ENCODE results near the gene LTBP1.
"Not testable (repeated sequence)": the region's sequence is repeated elsewhere in the genome, so short reads cannot be mapped to it uniquely, and the experiment has no call there.

LTBP1 gene

DNA sequence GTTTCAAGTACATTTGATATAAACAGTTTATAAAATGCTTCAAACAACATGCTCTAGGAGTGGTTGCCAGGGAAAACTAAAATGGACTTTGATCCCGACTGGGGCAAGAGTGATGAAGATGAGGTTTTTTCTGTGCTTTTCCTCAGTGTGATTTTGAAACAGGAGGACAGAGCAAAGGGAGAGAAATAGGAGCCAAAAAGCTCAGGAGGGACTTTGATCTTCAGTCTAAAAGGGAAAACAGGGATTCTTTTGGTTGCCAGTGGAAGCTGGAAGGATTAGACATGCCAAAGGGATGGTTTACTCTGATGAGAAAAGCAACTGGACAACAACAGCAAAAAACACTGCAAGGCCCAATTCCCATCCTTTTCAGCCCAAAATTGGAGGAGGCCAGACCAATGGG lies 95.5 kb downstream of the LTBP1 start:
- DNase-seq (ENCODE audit: low read depth), result no peak

- no peak for DNase-seq (ENCODE audit: low read depth)
Observed at GRCh38 chr2:33042819-33043218, 96.1 kb downstream of the LTBP1 start.

GRCh38 chr2:33047939-33048338 lies 101.2 kb downstream of the LTBP1 start:
- no peak for DNase-seq (ENCODE audit: low read depth)

DNA sequence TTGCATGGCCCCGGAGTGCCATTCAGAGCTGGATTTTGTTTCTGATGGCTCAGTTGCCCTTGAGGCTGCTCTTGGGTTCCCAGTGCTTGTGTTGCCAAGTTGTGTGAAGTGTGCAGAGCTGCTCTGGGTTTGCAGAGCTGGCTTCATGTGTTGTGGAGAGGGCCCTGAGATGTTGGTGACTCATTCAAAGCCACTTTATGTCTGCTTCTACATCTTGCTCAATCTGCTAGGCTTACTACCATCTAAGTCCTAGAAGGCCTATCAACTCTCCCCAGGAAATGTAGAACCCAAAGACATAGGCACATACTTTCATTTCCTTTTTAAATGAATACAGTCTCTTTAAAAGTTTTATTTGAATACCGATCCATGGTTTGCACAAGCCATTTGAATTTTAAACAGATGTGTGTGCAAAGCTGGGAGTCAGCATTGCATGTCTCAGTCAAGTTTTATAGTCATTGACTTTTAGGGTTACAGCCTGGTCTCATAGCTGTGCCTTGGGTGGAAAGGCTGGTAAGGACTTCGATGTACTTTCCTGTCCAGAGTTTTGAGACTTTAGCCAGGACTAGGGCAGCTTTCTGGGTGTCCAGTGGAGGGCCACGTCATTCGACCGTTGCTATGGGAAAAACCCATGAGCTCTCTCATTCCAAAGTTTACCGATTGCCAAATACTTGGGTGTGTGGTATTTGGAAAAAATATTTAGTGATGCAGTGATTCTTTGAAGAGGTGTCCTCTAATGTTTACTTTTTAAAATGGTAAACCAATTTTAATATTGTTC lies 105.0 kb downstream of the LTBP1 start:
- peak; percentile 79 for DNase-seq (ENCODE audit: low read depth)

DNA sequence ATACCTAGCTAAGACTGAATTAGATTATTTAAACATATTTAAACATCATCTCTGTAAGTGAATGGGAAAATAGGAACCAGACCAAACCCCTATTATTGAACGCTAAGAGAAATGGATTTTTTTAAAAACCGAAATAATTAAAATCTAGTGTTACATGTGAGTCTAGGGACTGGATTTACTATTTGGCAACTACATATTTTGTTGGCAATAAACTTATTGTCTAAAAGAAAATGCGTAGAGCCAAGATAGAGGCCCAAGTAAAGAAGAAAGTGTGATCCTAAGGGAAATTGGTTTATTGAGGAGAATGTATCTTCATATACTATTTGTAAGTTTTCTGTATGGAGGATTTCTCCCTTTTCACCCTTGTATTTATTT lies 105.6 kb downstream of the LTBP1 start:
- DNase-seq (ENCODE audit: low read depth), result no peak

DNA sequence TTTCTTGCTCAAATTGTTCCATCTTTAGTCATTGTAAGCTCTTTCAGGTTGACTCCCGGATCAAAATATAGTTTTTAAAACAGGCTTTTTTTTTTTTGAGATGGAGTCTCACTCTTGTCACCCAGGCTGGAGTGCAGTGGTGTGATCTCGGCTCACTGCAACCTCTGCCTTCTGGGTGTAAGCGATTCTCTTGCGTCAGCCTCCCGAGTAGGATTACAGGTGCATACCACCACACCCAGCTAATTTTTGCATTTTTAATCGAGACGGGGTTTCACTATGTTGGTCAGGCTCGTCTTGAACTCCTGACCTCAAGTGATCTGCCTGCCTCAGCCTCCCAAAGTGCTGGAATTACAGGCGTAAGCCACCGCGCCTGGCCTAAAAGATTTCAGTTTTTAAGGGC lies 106.0 kb downstream of the LTBP1 start:
- DNase-seq (ENCODE audit: low read depth), result not testable (repeated sequence)

GRCh38 chr2:33056170-33056569 lies 109.4 kb downstream of the LTBP1 start:
- no peak for DNase-seq (ENCODE audit: low read depth)

DNA sequence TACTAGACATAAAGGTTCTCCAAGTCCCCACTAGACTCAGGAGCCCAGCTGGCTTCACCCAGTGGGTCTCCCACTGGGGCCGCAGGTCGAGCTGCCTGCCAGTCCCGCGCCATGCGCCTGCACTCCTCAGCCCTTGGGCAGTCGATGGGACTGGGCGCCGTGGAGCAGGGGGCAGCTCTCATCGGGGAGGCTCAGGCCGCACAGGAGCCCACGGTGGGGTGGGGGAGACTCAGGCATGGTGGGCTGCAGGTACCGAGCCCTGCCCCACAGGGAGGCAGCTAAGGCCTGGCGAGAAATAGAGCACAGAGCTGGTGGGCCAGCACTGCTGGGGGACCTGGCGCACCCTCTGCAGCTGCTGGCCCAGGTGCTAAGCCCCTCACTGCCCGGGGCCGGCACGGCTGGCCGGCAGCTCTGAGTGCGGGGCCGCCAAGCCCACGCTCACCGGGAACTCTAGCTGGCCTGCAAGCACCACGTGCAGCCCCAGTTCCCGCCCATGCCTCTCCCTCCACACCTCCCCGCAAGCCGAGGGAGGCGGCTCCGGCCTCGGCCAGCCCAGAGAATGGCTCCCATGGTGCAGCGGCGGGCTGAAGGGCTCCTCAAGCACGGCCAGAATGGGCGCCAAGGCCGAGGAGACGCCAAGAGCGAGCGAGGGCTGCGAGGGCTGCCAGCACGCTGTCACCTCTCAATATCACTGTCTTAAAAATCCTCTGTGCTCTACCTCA lies 110.7 kb downstream of the LTBP1 start:
- not testable (repeated sequence) for DNase-seq (ENCODE audit: low read depth)

DNA sequence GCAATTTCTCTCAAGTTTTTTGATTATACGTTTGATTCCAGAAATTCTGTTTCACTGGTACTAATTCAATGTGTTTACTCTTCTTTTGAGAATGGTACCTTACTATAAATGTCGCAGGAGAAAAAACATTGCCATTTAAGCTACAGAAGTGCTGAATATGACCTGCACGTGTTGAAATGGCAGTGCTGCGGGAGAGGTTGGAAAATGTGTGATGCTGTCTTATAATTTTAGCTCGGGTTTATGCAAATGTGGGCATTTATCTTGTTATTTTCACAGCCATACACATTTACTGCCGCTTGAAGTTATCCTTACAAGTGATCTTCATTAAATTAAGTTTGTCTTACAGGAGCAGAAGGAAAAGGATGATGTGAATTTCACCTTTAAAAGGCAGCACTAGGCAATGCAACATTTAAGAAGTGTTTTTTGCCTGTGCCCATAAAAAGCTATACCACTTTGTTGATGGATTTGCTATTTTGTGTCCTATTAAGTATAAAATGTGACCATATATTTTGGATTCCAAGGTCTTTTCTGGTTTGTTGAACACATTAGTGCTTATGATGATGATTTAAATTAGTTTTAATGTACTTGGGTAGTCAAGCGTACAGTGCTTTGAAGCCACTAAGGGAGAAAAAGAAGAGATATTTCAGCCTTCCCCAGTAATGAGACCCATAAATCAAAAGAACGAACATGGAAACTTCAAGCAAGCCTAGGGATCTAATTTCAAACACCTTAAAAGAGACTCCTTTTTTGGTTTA lies 112.1 kb downstream of the LTBP1 start:
- DNase-seq (ENCODE audit: low read depth), result no peak

DNA sequence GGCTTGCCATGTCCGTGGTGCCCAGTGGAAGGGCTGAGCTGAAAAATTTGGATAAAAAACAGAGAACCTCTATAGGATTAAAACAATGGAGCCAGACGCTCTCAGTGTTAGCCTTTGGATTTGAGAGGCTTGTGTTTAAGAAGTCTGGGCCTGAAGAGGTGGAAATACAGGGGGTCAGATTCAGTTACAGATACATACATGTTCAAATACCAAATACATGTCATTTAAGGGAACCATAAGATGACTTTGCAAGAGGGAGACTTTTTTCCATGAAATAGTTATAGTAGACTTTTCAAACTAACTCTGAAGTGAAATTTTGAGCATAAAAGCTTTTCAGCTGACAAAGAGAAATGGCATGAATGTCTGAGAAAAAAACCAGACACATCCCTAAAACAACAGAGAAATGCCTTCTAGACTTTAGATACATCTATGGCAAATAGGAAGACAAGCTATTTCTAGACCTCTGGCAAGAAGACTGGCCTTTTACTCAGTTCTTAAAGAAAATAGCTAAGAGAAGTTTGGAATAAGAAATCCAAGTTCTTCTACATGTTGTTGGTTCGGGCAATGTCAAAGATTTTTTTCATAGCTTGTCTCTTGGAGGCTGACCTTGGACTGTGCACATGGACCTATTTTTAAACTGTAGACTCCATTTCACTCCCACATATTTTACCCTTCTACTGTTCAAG lies 112.9 kb downstream of the LTBP1 start:
- DNase-seq (ENCODE audit: low read depth), result no peak

GRCh38 chr2:33060405-33060804 lies 113.7 kb downstream of the LTBP1 start:
- DNase-seq (ENCODE audit: low read depth), result no peak

DNA sequence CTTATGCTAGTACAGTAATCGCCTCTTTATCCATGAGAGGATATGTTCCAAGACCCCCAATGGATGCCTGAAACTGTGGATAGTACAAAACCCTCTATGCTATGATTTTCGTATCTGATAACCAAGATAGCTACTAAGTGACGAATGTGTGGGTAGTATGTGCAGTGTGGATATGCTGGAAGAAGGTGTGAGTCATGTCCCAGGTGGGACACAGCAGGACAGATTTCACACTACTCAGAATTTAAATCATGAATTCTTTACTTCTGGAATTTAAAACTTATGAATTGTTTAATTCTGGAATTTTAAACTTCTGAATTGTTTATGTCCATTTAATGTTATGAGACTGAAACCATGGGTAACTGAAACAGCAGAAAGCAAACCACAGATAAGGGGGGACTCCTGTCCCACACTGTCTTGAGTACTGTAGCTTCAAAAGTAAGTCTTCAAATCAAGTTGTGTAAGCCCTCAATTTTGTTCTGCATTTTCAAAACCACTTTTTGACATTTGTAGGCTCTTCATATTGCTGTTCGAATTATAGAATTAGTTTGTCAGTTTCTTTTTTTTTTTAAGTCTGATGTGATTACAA lies 116.0 kb downstream of the LTBP1 start:
- no peak for DNase-seq (ENCODE audit: low read depth)

- DNase-seq (ENCODE audit: low read depth), result no peak
Observed at GRCh38 chr2:33064349-33064801, 117.6 kb downstream of the LTBP1 start.

DNA sequence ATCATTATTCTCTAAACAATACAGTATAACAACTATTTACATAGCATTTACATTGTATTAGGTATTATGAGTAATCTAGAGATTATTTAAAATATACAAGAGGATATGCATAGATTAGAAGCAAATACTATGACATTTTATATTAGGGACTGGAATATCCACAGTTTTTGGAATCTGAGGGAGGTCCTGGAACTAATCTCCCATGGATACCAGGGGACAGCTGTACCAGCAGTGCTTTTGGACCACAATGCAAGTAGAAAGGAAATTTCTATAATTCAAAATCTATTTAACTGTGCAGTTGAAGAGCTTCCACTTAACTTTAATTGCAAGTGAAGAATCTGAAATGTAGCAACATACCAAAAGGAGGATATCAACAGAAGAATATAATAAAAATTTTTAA lies 120.8 kb downstream of the LTBP1 start:
- DNase-seq (ENCODE audit: low read depth), result no peak

GRCh38 chr2:33068261-33068660 lies 121.5 kb downstream of the LTBP1 start:
- no peak for DNase-seq (ENCODE audit: low read depth)

- DNase-seq (ENCODE audit: low read depth), result peak; percentile 98
Observed at GRCh38 chr2:33069894-33070651, 123.3 kb downstream of the LTBP1 start.

DNA sequence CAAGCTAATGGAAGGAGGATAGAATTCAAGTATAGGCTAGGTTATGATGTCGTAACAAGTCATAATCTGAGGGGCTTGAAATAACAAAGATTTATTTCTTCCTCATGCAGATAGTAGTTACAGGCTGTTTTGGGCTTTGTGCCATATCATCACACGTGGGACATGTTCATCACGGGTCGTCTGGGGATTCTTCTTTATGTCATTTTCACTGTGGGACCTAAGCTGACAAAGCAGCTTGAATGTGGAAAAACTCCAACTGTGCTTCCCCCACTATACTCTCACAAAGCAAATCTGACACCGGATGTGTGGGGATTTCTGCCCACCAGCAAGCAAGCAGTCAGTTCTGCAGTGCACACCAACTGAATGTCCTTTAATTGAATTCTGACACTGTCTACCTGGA lies 124.8 kb downstream of the LTBP1 start:
- no peak for DNase-seq (ENCODE audit: low read depth)

DNA sequence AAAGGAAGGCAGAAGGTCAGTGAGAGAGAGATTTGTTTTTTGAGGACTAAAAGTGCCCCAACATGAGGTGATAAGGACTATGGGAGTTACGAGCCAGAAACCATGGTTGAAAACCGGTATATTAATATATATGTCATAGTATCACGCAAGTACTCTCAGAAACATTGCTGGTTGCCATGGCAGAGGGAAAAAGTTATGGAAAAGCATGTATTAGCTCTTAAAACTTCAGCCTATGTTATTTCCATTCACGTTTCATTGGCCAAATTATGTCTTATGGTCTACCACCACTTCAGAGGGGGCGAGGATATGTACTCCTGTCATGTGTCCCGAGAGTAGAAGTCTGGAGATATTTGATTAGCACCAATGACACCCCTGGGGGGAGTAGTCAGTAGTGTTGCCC lies 125.9 kb downstream of the LTBP1 start:
- DNase-seq (ENCODE audit: low read depth), result no peak

DNA sequence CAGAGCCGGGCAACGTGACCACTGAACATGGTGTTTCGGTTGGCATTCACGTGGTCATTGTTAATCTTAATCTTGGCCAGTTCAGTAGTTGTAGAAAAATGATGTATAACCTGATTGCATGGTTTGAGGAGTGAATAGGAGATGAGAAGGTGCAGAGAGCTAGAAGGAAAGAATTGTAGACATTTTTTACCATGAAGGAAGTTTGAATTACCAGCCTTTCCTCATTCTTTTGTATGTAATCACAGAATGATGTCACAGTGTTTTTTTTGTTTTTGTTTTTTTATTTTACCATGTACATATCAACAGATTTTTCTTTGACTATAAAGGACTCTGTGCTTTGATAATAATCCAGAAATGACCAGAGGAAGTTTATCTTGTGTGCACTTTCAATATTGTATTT lies 126.3 kb downstream of the LTBP1 start:
- no peak for DNase-seq (ENCODE audit: low read depth)

- no peak for DNase-seq (ENCODE audit: low read depth)
Observed at GRCh38 chr2:33074197-33074596, 127.4 kb downstream of the LTBP1 start.

DNA sequence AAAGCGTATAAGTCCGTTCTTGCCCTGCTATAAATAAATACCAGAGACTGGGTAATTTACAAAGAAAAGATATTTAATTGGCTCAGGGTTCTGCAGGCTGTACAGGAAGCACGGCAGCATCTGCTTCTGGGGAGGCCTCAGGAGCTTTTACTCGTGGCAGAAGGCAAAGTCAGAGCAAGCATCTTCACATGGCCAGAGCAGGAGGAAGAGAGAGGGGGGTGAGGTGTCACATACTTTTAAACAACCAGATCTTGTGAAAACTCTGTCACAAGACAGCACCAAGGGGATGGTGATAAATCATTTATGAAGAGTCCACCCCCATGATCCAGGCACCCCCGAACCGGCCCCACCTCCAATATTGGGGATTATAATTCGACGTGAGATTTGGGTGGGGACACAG lies 130.6 kb downstream of the LTBP1 start:
- DNase-seq (ENCODE audit: low read depth), result no peak
